OCI-LY3 (cell line): ENCODE measurements around the gene ROBO1.

Experiments
- EZH2phosphoT487 ChIP-seq: fragments of 200-600 bp; shearing (Covaris generic); IDR thresholded peaks from 2 replicates; pipeline ENCODE4 v1.6.1; 2018; ENCODE audit warnings: antibody characterized with exemption, mixed run types, low read depth
- TF ChIP-seq, protein P1 (sequence below): fragments of 200-600, 300-600 bp; sonication (generic); IDR thresholded peaks from 2 replicates; pipeline ENCODE4 v1.5.1; 2014; ENCODE audit warnings: antibody characterized with exemption, low read length, low read depth

DNA sequence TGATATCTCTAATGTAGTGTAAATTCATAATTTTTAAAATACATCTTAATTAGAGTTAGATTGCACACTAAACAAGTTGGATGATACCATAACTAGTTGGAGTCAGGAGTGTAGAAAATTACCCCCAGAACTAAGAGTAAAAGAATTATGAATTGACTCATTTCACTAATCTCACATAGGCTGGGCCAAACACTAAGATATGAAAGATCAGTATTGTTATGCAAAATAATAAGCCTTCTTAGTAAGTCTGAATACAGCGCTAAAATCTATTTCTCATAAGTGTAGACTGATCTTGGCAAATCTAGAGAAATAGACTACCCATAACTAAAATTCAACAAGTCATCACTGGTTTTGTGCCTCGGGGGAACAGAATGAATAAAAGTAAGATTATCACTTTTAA is 979.0 kb downstream of the ROBO1 start:
- TF ChIP-seq, protein P1, sequence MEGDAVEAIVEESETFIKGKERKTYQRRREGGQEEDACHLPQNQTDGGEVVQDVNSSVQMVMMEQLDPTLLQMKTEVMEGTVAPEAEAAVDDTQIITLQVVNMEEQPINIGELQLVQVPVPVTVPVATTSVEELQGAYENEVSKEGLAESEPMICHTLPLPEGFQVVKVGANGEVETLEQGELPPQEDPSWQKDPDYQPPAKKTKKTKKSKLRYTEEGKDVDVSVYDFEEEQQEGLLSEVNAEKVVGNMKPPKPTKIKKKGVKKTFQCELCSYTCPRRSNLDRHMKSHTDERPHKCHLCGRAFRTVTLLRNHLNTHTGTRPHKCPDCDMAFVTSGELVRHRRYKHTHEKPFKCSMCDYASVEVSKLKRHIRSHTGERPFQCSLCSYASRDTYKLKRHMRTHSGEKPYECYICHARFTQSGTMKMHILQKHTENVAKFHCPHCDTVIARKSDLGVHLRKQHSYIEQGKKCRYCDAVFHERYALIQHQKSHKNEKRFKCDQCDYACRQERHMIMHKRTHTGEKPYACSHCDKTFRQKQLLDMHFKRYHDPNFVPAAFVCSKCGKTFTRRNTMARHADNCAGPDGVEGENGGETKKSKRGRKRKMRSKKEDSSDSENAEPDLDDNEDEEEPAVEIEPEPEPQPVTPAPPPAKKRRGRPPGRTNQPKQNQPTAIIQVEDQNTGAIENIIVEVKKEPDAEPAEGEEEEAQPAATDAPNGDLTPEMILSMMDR: no peak
- TF ChIP-seq EZH2phosphoT487: no peak
